ENCODE data around the gene AKAP6.

The AKAP6 gene

DNA sequence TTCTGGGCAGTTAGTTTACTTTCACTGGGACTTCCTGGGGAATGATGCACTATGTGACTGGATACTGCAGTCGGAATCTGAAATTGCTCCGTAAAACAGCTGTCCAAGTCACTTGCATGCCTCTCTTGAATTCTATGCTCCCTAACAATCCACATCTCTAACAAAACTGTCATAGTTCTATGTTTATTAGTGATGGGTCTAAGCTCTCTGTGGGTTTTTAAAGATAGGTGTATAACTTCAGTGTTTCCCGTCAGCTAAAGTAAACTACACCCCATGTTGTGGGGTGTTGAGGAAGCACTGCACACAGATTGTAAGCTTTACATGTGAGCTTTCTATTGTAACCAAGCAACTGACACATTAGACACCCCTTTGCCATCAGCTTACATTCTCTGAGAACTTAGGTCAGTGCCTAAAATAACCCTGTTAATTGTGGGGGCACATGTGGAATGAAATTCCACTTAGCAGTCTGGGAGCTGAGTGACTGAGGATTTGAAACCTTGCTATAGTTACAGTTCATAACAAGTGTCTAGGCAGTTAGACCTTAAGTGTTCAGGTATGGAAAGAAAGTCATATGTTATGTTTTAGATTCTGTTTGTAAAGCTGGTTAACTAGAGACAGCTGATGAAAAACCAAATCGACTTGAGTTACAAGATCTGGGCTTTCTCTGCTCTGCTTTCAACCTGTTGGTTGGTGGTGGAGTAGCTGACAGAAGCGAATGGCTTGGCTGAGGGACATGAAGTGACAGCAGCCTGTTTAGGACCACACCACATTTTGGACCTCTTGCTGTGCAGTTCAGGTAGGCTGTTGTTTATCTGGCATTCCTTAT, 165.7 kb downstream of the AKAP6 start:
- DNase-seq: no peak

- no peak for DNase-seq
Observed at GRCh38 chr14:32495435-32495734, 166.3 kb downstream of the AKAP6 start.

- DNase-seq: no peak
Observed at GRCh38 chr14:32497248-32497647, 168.2 kb downstream of the AKAP6 start.

GRCh38 chr14:32507029-32507984, 178.2 kb downstream of the AKAP6 start:
- no peak for DNase-seq

DNA sequence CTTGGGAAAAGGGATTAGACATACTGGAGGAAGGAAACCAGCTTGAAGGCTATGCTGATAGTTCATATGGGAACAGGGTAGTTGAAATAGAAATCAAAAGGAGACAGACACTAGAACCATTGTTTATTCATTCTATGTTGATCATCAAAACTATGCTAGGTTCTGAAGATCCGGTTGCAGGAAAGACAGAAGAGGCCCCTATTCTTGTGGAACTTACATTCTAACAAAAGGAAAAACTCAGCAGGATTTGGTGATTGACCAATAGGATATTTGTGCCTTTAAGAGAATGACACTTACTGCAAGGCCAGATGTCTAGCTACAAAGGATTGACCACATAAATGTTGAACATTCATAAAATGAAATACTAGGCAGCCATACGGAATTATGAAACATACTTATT, 179.2 kb downstream of the AKAP6 start:
- DNase-seq: no peak

GRCh38 chr14:32509632-32510187, 180.6 kb downstream of the AKAP6 start:
- no peak for DNase-seq

GRCh38 chr14:32510815-32511214, 181.7 kb downstream of the AKAP6 start:
- DNase-seq: no peak

DNA sequence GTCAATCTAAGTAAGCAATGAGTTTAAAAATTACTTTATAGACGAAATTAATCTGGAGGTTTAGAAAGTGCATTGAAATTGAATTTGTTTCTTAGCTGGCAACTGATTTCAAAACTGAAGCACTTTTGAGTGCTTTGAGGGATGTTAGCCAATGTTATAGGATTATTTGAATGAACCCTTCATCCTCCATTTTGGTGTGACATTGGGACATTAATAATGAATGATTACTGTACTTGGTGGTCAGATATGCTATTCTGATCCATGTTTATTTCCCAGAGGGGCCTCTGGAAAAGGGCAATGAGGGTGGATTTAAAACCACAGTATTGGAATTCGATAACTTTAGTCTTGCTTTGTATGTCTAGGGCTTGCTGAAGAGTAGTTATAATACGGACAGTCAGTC, 183.2 kb downstream of the AKAP6 start:
- DNase-seq: no peak

DNA sequence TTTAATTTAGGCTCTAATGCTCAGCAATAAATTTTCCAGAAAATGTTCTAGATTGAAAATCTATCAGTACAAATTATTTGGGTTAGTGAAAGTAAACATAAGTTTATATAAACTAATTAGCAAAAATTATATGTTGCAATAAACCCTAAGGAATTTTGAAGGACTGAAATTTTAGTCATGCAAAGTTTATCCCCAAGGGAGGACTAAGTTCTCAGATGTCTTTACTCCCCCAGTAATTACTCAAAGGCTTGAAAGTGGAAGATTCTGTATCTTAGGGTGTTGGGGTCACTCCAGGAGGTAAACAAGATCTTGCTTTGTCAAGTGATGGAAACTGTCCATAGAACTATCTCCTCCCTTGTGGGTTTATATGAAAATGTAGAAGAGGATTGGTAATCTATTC, 183.7 kb downstream of the AKAP6 start:
- DNase-seq: no peak

DNA sequence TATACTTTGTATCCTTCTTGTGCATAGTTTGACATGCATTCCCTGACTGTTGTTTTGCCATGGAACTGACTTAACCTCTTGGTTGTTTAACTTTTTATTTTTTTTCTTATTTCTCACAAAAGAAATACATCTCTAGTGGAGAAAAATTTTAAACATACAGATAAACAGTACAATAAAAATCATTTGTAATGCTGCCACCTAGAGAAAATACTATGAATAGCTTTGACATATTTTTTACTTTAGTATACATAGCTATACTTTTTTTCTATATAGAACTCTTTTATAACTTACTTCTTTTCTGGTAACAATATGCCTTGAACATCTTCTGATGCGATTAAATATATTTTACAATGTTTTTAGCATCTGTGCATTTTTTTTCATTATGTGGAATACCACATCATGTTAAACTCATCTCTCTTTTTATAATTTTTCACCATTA, 184.5 kb downstream of the AKAP6 start:
- DNase-seq: no peak

DNA sequence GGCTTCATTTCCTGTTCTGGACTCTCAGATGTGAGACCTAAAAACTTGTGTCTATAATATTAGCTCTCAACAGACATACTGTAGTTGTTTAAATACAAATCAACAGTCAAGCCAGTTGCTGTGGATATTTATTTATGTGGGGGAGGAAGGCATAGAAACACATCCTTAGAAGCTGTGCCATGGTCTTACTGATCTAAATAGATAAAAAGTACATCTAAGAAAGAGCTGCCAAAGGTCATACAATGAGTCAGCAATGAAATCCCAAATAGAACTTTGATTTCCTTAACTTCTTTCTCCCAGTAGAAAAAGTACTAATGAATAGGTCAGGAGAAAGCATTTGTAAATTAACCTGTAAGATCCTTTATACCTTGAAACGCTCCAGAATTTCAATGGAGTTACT, 185.1 kb downstream of the AKAP6 start:
- DNase-seq: no peak

DNA sequence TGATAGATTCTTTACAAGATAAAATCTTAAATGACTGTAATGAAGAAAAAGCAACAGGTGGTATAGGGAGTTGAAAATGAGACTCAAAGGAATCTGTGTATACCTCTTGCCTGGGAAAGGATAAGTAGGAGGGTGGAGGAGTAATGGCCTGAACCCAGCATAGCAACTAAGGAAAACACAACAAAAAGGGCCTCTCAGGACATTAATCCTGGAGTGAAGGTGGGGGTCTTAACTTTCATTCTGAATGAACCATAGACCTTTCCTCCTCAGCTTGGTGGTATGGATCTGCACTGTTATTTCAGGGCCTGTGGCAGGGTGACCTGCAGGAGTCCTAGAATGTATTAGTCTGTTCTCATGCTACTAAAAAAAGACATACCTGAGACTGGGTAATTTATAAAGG, 185.6 kb downstream of the AKAP6 start:
- no peak for DNase-seq

DNA sequence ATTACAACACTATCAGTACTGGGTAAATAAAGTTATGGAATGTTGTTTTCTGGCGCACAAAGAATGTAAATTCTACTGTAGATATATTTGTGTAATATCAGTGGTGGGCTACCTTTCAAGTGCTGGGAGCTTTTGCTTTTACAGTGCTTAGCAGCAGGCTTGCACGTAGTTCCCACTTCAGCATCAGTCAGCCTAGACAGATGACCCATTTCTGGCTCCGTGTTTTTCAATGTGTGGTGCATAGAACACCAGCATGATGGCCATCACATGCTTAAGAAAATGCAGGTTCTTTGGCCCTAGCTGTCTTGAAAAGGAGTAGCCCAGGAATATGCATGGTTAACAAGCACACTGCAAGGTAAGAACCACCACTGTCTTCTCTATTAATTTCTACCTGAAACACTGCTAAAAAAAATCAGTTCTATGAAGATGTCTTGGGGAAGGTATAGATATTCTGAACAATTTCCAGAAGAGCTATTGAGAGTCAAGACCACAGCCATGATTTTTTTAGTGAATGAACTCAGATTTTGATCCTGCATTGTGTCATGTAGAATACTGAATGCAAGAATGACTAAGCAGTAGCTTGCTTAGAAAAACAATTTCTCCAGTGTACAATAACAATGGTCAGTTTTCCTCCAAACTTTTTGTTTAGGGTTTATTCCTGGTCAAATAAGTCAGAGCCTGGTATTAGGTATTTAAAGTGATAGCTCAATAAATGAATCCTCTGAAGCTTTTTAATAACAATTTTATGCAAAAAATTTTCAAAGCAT, 195.7 kb downstream of the AKAP6 start:
- DNase-seq: no peak

DNA sequence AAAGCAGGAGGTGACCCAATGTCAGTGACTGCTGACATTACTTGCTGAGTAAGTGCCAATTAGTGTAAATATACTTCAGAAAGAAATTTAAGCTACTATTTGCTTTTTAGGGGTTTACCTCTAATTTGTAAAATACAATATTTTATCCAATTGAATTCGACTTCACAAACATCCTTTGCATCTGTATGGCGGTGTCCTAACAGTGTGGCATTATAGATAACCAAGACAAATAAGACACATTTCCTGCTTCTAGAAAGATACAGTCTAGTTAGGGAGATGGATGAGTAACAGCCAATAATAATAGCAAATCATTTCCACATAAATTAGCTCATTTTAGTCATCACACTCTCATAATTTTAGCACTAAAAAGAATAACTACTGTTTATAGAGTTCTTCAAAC, 196.5 kb downstream of the AKAP6 start:
- no peak for DNase-seq

GRCh38 chr14:32530800-32531199, 201.7 kb downstream of the AKAP6 start:
- no peak for DNase-seq

GRCh38 chr14:32531942-32532515, 202.9 kb downstream of the AKAP6 start:
- no peak for DNase-seq

DNA sequence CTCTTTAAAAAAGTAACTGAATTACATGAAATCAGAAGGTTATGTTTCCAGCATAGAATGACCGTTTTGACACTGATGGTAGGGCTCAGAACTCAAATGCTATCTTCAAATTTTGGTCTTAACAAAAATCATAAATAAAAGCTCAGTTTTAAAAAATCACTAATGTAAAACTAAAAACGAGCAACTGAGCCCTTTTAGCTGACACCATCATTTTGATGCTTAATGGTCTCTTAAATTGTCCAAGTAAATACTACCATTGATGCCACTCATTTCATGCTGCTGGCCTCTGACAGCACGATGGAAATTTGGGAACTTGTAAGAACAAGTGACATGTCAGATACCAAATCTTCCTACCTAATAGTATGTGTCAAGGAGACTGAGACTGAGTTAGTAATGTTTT, 205.0 kb downstream of the AKAP6 start:
- DNase-seq: no peak

- no peak for DNase-seq
Observed at GRCh38 chr14:32536175-32536574, 207.1 kb downstream of the AKAP6 start.

DNA sequence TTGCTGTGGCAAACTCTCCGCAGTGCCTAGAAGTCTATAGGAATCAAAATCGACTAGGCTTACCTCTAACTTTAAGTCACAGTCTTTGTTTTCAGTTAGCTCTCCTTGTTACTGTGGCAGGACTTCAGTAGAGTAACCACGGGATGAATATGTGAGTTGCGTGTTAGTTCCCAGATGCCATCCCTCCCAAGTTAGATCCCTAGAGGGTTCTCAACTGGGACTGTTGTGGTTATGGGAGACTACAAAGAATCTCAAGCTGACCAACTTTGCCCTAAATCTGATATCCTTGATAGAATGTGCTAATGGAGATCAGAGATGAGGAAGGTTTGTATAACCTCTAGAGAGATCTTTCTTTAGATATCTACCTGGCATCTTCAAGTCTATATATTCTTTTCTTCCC, 208.1 kb downstream of the AKAP6 start:
- no peak for DNase-seq

GRCh38 chr14:32542507-32542906, 213.4 kb downstream of the AKAP6 start:
- no peak for DNase-seq

GRCh38 chr14:32545095-32545494, 216.0 kb downstream of the AKAP6 start:
- DNase-seq: no peak

DNA sequence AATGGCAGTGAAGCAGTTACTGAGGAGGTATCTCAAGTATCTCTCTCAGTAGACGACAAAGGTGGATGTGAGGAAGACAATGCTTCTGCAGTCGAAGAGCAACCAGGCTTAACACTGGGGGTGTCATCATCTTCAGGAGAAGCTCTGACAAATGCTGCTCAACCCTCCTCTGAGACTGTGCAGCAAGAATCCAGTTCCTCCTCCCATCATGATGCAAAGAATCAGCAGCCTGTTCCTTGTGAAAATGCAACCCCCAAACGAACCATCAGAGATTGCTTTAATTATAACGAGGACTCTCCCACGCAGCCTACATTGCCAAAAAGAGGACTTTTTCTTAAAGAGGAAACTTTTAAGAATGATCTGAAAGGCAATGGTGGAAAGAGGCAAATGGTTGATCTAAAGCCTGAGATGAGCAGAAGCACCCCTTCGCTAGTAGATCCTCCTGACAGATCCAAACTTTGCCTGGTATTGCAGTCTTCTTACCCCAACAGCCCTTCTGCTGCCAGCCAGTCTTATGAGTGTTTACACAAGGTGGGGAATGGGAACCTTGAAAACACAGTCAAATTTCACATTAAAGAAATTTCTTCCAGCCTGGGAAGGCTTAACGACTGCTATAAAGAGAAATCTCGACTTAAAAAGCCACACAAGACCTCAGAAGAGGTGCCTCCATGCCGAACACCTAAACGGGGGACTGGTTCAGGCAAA, 216.6 kb downstream of the AKAP6 start:
- no peak for DNase-seq
